CD4-positive, alpha-beta T cell treated with Interleukin-6 at 100 ng/mL for 8 hours (primary cell): Measurements from ENCODE around the gene PDGFA.

Experiments
- DNase-seq: peaks from one replicate; pipeline ENCODE4 v3.0.0-alpha.2; 2020; ENCODE audit warnings: mixed read lengths, low spot score

The PDGFA gene

DNA sequence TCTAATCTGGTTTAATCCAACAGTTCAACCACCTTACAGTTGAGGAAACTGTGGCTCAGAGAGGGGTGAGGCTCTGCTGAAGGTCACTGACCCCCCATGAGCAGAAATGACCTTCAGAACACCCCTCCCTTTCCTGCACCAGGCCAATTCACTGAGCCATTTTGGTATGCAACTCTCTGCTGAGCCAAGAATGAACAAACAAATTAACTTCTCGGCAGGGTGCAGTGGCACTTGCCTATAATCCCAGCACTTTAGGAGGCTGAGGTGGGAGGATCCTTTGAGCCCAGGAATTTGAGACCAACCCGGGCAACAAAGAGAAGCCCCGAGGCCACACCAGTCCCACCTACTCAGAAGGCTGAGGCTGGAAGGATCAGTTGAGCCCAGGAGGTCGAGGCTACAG is 29.8 kb downstream of the PDGFA start:
- no peak for DNase-seq

GRCh38 chr7:486216-486743 is 33.4 kb downstream of the PDGFA start:
- no peak for DNase-seq

DNA sequence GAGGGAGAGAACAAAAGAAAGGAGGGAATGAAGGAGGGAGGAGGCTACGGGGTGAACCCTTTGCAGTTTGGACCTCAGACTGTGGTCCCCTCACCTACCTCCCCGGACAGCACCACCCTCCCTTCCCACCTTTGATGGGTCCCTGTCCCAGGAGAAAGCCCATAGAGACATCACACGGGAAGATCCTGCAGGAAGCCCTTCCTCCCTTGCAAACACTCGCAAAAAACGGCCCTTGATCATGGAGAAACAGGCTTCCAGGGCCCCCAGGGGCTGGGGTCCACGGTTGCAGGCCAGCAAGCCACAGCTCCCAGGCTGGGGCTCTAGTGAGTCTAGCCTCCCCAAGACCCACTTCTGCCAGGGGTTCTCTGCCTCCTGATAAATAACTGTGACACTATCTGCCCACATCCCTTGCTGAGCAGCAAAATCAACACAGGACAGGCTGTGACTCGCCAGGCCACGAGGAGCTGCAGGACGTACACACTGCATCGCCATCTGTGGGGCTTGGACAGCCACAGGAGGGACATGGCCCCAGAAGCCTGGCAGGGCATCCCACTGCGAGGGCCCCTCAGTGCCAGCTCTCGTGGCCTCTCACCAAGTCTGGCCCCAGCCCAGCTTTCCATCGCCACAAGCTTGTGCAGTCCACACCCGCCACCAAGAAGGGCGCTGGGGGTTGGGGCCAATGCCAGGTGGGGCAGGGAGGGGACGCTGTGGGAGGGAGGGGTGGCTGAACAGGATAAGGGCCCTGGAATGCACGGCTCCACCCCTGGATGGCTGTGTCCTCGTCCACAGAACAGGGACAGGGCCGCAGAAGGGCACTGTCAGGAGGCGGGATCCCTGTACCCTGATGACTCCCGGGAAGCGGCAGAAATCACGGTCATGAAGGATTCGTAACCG is 34.2 kb downstream of the PDGFA start:
- DNase-seq, result no peak

DNA sequence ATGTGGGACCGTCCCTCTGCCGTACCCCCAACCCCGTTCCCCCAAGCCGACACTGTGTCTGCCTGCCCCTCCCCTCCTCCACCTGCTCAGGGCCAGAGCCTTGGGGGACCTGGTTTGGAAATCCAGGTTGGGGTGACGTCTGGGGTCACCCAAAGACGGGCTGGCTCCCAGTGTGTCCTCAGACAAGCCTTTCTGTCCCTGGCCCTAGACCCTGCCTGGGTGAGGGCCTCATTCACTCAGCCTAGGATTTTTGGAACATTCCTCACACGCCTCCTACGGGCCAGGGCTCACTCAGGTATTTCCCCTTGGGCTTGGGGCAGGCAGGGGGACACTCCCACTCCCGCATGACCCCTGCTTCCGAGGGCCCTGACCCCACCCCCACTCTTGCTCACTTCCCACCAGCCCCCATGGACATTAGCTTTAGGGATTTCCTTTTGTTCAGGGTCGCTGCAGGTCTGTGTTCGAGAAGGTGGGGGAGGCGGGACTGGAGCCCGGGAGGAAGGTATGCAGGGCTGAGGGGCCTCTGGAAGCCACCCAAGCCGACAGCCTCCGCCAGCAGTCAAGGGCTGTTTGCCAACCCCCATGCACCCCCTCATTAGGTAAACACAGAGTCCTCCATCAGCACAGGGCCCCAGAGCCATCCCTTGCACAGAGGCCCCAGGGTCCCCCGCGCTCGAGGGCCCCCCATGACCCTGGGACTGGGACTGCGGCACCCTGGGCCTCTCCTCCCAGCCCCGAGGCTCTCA is 35.1 kb downstream of the PDGFA start:
- DNase-seq, result no peak

DNA sequence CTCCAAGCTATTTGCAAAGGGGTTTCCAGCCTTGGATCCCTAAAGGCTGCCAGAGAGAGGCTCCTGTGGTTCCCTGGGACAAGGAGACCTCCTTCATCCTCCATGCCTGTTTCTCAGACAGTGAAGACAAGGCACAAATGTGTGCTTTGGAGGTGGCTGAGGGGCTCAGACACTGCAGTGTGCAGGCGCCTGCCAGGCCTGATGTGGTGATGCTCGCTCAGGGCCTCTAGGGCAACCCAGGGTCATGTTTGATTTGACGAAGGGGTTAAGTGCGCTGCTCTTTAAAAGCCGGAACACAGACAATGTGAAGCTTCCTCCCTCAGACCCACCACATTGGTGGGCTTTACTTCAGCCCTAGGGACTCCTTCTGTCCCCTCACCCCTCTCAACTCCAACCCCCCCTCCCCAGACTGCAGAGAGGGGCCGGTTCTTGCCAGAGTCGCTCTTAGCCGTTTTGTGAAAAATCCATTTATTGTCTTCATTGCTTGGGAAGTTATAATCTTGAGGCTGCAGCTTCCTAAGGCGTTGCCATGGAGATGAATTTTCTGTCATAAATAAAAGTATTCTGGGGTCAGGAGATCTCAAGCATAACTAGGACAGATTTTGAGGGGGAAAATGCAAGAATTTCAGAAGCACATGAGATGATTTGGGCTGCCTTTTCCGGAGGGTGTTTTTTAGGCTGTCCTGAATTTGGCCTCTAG is 35.8 kb downstream of the PDGFA start:
- no peak for DNase-seq

DNA sequence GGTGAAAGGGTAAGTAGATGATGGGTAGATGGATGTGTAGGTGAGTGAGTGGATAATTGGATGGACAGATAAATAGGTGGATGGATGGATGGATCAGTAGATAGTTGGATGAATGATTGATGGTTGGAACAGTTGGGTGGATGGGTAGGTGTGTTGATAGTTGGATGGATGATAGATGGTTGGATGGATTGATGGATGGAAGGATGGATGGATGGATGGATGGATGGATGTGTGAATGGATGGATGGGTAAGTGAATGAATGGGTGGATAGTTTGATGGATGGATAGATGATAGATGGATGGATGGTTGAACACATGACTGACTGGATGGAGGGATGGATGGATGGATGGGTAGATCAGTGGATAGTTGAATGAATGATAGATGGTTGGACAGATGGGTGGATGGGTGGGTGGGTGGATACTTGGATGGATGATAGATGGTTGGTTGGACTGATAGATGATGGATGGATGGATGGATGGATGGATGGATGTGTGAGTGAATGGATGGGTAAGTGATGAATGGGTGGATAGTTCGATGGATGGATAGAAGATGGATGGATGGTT is 37.0 kb downstream of the PDGFA start:
- DNase-seq, result no peak

- no peak for DNase-seq
Observed at GRCh38 chr7:481219-481930, 38.3 kb downstream of the PDGFA start.

DNA sequence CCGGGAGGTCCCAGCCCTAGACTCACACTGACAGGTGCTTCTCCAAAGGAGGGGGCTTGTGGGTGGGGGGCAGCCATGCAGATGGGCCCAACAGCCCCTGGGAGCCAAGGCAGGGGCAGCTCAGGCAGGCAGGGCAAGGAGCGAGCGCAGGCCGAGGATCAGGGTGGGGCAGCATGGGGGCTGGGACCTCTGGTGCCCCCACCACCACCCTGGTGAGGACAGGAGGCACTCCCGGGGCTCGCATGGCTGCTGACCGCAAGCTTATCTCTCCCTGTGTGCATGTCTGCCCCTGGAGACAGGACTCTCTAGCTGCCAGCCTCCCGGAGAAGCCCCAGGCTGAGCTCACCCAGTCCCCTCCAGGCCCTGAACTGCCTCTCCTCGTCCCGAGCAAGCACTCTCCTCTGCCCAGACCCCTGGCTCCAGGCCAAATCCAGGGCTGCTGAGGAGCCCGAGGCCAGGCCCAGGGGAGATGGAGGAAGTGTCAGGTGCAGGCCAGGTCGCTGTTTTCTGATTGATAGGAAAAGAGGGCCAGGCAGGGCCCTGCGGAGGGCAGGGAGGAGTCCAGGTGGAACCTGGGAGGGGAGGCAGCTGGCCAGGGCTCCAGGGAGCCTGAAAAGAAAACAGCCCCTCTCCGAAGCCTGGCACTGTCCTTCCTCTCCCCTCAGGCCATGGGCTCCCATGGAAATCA is 39.0 kb downstream of the PDGFA start:
- no peak for DNase-seq

GRCh38 chr7:479948-480499 is 39.6 kb downstream of the PDGFA start:
- no peak for DNase-seq

DNA sequence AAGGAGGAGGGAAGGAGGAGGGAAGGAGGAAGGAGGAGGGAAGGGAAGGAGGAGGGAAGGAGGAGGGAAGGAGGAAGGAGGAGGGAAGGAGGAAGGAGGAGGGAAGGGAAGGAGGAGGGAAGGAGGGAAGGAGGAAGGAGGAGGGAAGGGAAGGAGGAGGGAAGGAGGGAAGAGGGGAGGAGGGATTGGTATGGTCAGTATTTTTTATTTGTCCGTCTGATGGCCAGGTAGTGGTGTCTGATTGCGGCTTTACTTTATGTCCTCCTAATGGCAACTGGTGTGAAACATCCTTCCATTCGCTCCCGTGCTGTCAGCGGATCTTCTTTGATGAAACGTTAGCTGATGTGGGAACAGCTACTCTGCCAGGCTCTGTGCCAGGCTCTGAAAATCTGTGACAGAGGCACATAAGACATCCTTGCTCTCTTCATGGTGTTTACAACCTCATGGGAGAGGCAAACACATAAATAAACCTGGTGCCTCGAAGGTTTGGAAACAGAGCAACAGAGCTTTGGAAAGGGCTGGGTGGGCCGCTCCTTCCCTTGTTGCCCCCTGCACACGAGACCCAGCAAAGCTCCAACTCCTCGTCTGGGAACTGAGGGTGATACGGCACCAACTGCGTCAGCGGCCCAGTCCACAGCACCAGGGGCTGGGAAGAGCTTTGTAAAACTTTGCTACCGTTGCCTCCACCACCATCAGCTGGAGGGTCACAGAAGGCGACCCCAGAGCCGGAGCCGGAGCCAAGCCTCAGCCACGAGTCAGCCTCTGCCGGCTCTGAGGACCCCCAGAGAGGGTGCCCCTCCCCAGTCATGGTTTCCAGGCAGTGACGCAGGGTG is 40.3 kb downstream of the PDGFA start:
- DNase-seq, result no peak

DNA sequence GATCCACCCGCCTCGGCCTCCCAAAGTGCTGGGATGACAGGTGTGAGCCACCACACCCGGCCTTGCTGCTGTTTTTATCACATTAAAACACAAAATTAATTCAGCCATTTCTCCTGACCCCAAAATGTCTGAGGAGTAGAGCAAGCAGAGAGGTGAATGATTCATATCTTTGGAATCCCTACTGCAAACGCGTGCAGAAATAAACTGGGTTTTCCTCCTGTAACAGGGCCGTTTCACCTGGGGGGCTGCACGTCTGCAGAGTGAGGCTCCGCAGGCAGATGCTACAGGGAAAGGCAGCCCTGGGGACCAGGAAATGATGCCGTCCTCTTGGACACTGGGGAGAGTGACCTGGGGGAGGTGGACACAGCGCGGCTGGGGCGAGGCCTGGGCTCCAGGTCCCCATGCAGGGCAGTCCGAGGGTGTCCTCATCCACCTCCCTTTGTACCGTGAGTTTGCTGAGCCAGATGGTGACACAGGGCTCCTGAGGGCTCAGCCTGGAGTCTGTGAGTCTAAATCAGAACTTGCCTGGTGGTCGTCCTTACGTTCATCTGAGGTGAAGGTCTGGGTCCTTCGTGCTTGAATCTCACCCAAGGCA is 41.9 kb downstream of the PDGFA start:
- DNase-seq, result no peak

DNA sequence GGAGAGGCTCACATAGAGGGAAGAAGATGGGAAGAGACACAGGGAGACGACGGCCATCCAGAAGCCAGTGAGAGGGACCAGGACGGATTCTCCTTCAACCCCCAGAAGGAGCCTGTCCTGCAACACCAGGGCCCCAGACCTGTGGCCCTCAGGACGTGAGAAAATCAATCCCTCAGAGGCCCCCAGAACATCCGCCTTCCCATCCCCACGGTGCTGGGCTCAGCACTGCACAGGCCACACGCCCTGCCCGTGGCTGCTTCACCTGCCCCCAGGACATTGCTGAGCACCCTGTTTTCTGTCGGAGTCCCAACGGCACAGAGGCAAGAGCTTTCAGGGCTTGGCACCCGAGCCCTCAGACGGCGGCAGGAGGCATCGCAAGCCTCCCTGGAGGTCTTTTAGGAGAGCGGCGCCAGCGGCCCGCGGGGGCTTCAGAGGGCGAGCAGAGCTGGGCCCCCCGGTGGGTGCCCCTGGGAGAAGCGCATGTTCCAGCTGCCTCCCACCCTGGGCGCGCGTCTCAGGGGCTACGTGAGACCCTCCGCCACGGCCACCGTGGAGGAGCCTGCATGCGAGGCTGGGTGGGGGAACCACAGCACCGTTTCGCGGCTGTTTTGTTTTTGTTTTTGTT is 42.8 kb downstream of the PDGFA start:
- DNase-seq, result no peak

- DNase-seq, result no peak
Observed at GRCh38 chr7:475951-476441, 43.6 kb downstream of the PDGFA start.

GRCh38 chr7:475425-475728 is 44.3 kb downstream of the PDGFA start:
- DNase-seq, result no peak

DNA sequence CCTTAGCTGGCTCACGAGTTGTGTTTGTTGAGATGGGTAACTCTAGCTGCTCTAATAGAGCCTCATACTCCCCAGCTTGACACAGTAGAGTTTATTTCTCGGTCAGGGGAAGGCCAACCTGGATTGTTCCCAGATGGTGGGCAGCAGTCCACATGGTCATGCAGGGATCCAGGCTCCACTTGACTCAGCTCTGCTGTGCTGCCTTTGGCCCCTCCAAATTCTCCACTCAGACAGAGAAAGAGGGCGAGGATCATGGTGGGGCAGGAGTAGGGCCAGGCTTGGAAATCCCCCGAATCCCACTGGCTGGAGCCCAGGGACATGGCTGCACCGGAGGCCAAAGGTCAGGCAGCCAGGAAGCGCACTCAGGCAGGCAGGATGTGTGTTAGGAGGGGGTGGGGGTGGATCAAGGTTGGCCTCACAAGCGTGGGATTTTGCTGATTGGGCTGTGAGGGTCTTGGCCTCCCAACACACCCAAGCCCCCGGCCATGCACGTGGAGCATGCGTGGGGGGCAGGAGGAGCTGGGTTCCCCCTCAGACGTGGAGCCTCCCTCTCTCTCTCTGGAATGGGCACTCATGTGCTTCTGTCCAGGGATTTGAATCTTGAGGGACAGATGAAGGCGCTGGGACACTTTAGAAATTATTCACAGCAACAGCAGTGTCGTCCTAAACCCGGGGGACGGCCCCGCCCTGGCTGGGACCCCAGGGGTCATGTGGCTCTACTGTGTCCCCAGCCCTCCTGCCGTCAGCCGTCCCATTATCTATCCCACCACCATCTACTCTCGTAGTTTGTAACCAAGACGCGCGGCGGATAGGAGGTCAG is 44.8 kb downstream of the PDGFA start:
- DNase-seq, result no peak

- DNase-seq, result no peak
Observed at GRCh38 chr7:473870-474604, 45.6 kb downstream of the PDGFA start.

- DNase-seq, result no peak
Observed at GRCh38 chr7:473211-473734, 46.4 kb downstream of the PDGFA start.
